Colonic mucosa (tissue), 4 donors: ENCODE results near the gene IL18. TPM values are rescaled to one million over a fixed set of nuclear protein-coding genes. Genes with fewer than 3 reads are reported as not detected.

Source experiments
- DNase-seq: peaks from one replicate; pipeline ENCODE4 v3.0.0-alpha.2; 2020
- H3K27ac ChIP-seq: fragments of 200-600 bp; one replicate; pipeline ENCODE4 v1.8.0; 2021
- H3K27me3 ChIP-seq: fragments of 200-600 bp; one replicate; pipeline ENCODE4 v1.8.0; 2021
- H3K36me3 ChIP-seq: fragments of 200-600 bp; one replicate; pipeline ENCODE4 v1.8.0; 2021
- H3K4me1 ChIP-seq: fragments of 200-600 bp; one replicate; pipeline ENCODE4 v1.8.0; 2021; ENCODE audit warnings: mild to moderate bottlenecking
- H3K4me3 ChIP-seq: fragments of 200-600 bp; one replicate; pipeline ENCODE4 v1.8.0; 2021
- H3K9ac ChIP-seq, 2 donors: one replicate each; pipeline ENCODE4 v1.7.0; 2013; ENCODE audit warnings: control low read depth in 2 of 2, low read depth in 2 of 2, low read length in 2 of 2
- H3K9me3 ChIP-seq: fragments of 200-600 bp; one replicate; pipeline ENCODE4 v1.8.0; 2021
- CTCF ChIP-seq: fragments of 200-600 bp; IDR thresholded peaks from one replicate; pipeline ENCODE4 v1.8.0; 2022; ENCODE audit warnings: antibody characterized with exemption, mild to moderate bottlenecking
- intact Hi-C: fragments of 100-400 bp; cut with DNase I; formaldehyde crosslinking; loops from one replicate; pipeline ENCODE4 v1.14.1; 2022
- total RNA-seq, 2 donors: library from RNA; stranded (reverse); fragmentation: NEBNext Ultra II Directional in 1 of 2; extraction: Animal tissue kit (Norgen Biotek cat#: 25700) in 1 of 2; gene quantifications; one replicate each; pipeline ENCODE4 v1.2.1, GENCODE V29; 2021
- donor health status: healthy.
- donor health status: DM: no; HTN: no; CAD: no.
- donor health status: DM: no; HTN: no; CAD: no.

The IL18 gene
- 10 to 100 TPM; 42.3 to 63.4 TPM for total RNA-seq

GRCh38 chr11:112163875-112164685, at the start of gene IL18:
Gene IL18, minus strand, starts transcription at chr11:112164094. Its CDS starts 9,041 bp downstream, at chr11:112155053.
- Histone ChIP-seq H3K36me3 (no peaks in the 10 kb centered on the region), H3K27me3 (no peaks in the 10 kb centered on the region), H3K4me1 (peaks cover 7% of the 10 kb centered on the region), H3K4me3 (peak within 1 kb of the TSS; percentile 28), H3K27ac (peak within 1 kb of the TSS; percentile 79), H3K9me3 (no peaks in the 10 kb centered on the region), H3K9ac (peak within 1 kb of the TSS in 1 of 2 donors; percentile 76)
- no peak for TF ChIP-seq CTCF
- DNase-seq: peak; percentile 89
- intact Hi-C loops: no loop called here

- no peak for DNase-seq
- Histone ChIP-seq H3K9me3 (no peaks in the 10 kb centered on the region), H3K27ac (no peak overlapping the region), H3K4me1 (no peaks in the 10 kb centered on the region), H3K36me3 (no peaks in the 10 kb centered on the region), H3K4me3 (no peak overlapping the region), H3K9ac (no peak overlapping the region), H3K27me3 (no peaks in the 10 kb centered on the region)
- intact Hi-C loops: loop anchor here (10.0 kb wide), 1 partner anchor 902 kb away; no protein-coding TSS in a partner anchor
- TF ChIP-seq CTCF: no peak
These were observed 48.8 kb upstream of the IL18 start for GRCh38 chr11:112212710-112213109.

GRCh38 chr11:112212290-112212689, 48.4 kb upstream of the IL18 start:
- intact Hi-C loops: loop anchor here (10.0 kb wide), 1 partner anchor 903 kb away; no protein-coding TSS in a partner anchor
- Histone ChIP-seq H3K4me1 (no peaks in the 10 kb centered on the region), H3K27me3 (no peaks in the 10 kb centered on the region), H3K9me3 (no peaks in the 10 kb centered on the region), H3K27ac (no peak overlapping the region), H3K4me3 (no peak overlapping the region), H3K9ac (no peak overlapping the region), H3K36me3 (no peaks in the 10 kb centered on the region)
- TF ChIP-seq CTCF: no peak
- DNase-seq: no peak

- no peaks in the 10 kb centered on the region for H3K36me3 ChIP-seq
- no peaks in the 10 kb centered on the region for H3K27me3 ChIP-seq
- no peak for DNase-seq
- no peak overlapping the region for H3K4me3 ChIP-seq
- no peaks in the 10 kb centered on the region for H3K9me3 ChIP-seq
- no peak overlapping the region for H3K9ac ChIP-seq
- intact Hi-C loops: loop anchor here (10.0 kb wide), 1 partner anchor 903 kb away; no protein-coding TSS in a partner anchor
- no peak overlapping the region for H3K27ac ChIP-seq
- TF ChIP-seq CTCF: no peak
- no peaks in the 10 kb centered on the region for H3K4me1 ChIP-seq
These were observed 47.6 kb upstream of the IL18 start for GRCh38 chr11:112211536-112211935.

GRCh38 chr11:112210890-112211289, 47.0 kb upstream of the IL18 start:
- Histone ChIP-seq H3K36me3 (no peaks in the 10 kb centered on the region), H3K4me1 (no peaks in the 10 kb centered on the region), H3K27ac (no peak overlapping the region), H3K9me3 (no peaks in the 10 kb centered on the region), H3K9ac (no peak overlapping the region), H3K4me3 (no peak overlapping the region), H3K27me3 (no peaks in the 10 kb centered on the region)
- no peak for TF ChIP-seq CTCF
- DNase-seq: no peak
- intact Hi-C loops: loop anchor here (10.0 kb wide), 1 partner anchor 904 kb away; no protein-coding TSS in a partner anchor
